GM18499 (cell line): Measurements from ENCODE around the gene ADCY3.

Source experiments
- ATAC-seq: cut with Tn5 transposase; IDR thresholded peaks from one replicate; pipeline ENCODE4 v1.9.1; 2021; ENCODE audit warnings: moderate number of reproducible peaks; ENCODE audit not compliant: insufficient read depth, unreplicated experiment

Gene ADCY3

GRCh38 chr2:24920098-24920808, at the start of gene ADCY3:
ADCY3 (minus strand) TSS chr2:24920237; CDS start chr2:24918987, 1,250 bp downstream.
- no peak for ATAC-seq

GRCh38 chr2:24969784-24970183, 49.7 kb upstream of the ADCY3 start:
- no peak for ATAC-seq

- no peak for ATAC-seq
Measured at GRCh38 chr2:24961903-24962302, 41.9 kb upstream of the ADCY3 start.

GRCh38 chr2:24959761-24960160, 39.7 kb upstream of the ADCY3 start:
- no peak for ATAC-seq

GRCh38 chr2:24958411-24958935, 38.4 kb upstream of the ADCY3 start:
- ATAC-seq, result no peak

GRCh38 chr2:24957976-24958375, 37.9 kb upstream of the ADCY3 start:
- ATAC-seq, result no peak

GRCh38 chr2:24957221-24957620, 37.2 kb upstream of the ADCY3 start:
- no peak for ATAC-seq

- no peak for ATAC-seq
Measured at GRCh38 chr2:24955921-24956320, 35.9 kb upstream of the ADCY3 start.

- no peak for ATAC-seq
Measured at GRCh38 chr2:24955232-24955631, 35.2 kb upstream of the ADCY3 start.

- ATAC-seq, result no peak
Measured at GRCh38 chr2:24950102-24950501, 30.1 kb upstream of the ADCY3 start.

- no peak for ATAC-seq
Measured at GRCh38 chr2:24948506-24948905, 28.5 kb upstream of the ADCY3 start.

GRCh38 chr2:24947561-24948157, 27.6 kb upstream of the ADCY3 start:
- no peak for ATAC-seq

GRCh38 chr2:24945907-24946306, 25.9 kb upstream of the ADCY3 start:
- no peak for ATAC-seq

GRCh38 chr2:24943427-24944053, 23.5 kb upstream of the ADCY3 start:
- ATAC-seq, result no peak

- ATAC-seq, result no peak
Measured at GRCh38 chr2:24939353-24939752, 19.3 kb upstream of the ADCY3 start.

- no peak for ATAC-seq
Measured at GRCh38 chr2:24937236-24937635, 17.2 kb upstream of the ADCY3 start.

GRCh38 chr2:24935145-24935544, 15.1 kb upstream of the ADCY3 start:
- ATAC-seq, result no peak

- ATAC-seq, result no peak
Measured at GRCh38 chr2:24932715-24933114, 12.7 kb upstream of the ADCY3 start.

- no peak for ATAC-seq
Measured at GRCh38 chr2:24930768-24931167, 10.7 kb upstream of the ADCY3 start.

- ATAC-seq, result no peak
Measured at GRCh38 chr2:24929230-24929629, 9.2 kb upstream of the ADCY3 start.

GRCh38 chr2:24928036-24928435, 8.0 kb upstream of the ADCY3 start:
- ATAC-seq, result no peak
